A549 (cell line): ENCODE measurements around the gene DNAJC28. TPM values are rescaled to one million over a fixed set of nuclear protein-coding genes. Genes with fewer than 3 reads are reported as not detected.

Source experiments
- ATAC-seq, 2 experiments: fragments of 200-7000 bp in 1 of 2; fragments of >200 bp in 1 of 2; cut with Nextera tagmentation in 1 of 2; cut with Tn5 transposase in 1 of 2; 3 replicates each; pipeline versions ENCODE4 v1.8.0 to v1.9.1; 2018 to 2020; ENCODE audit warnings: mild to moderate bottlenecking in 1 of 2, moderate library complexity in 1 of 2
- CTCF ChIA-PET: fragments of 300-600 bp; sonication (Branson Sonifier 250); formaldehyde crosslinking; extraction: SDS; loops from one replicate; lab custom pipeline; 2021; ENCODE audit warnings: antibody characterized with exemption, inconsistent platforms; lab: Yijun Ruan, JAX
- POLR2A ChIA-PET: fragments of 350-600 bp; formaldehyde crosslinking; extraction: SDS; loops from one replicate; lab custom pipeline; 2021; ENCODE audit warnings: antibody characterized with exemption, inconsistent platforms; lab: Yijun Ruan, JAX
- DNase-seq, 2 experiments: peaks; one replicate each; pipeline versions ENCODE4 v3.0.0 to v3.0.0-alpha.2; 2011 to 2016; ENCODE audit warnings: low read depth in 1 of 2, low spot score in 1 of 2
- FAIRE-seq: peaks from 2 replicates; lab custom pipeline; 2011; peaks lifted over from hg19 to GRCh38; lab: Jason Lieb, UNC
- H3K27ac ChIP-seq, 2 experiments: fragments of >200 bp; sonication (Bioruptor Twin); formaldehyde crosslinking; 3 replicates each; pipeline ENCODE4 v1.5.1; 2016 to 2017
- H3K4me1 ChIP-seq: fragments of >200 bp; sonication (Bioruptor Twin); formaldehyde crosslinking; 3 replicates; pipeline ENCODE4 v1.6.1; 2016
- H3K4me2 ChIP-seq: fragments of >200 bp; sonication (Bioruptor Twin); formaldehyde crosslinking; 3 replicates; pipeline ENCODE4 v1.6.1; 2016
- H3K4me3 ChIP-seq: fragments of >200 bp; sonication (Bioruptor Twin); formaldehyde crosslinking; 3 replicates; pipeline ENCODE4 v1.5.1; 2016
- H3K9me3 ChIP-seq: fragments of >200 bp; sonication (Bioruptor Twin); formaldehyde crosslinking; 3 replicates; pipeline ENCODE4 v1.6.1; 2016
- BHLHE40 ChIP-seq: IDR thresholded peaks from 2 replicates; pipeline ENCODE4 v1.6.1; 2012; ENCODE audit warnings: low read depth, low read length, inconsistent platforms
- CBX2 ChIP-seq: fragments of 200-600 bp; sonication (generic); IDR thresholded peaks from 2 replicates; pipeline ENCODE4 v1.6.1; 2016; ENCODE audit warnings: low read depth, mild to moderate bottlenecking, borderline replicate concordance
- CBX8 ChIP-seq: fragments of 200-600 bp; sonication (generic); IDR thresholded peaks from 2 replicates; pipeline ENCODE4 v1.6.1; 2016
- CEBPB ChIP-seq, 2 experiments: fragments of >200 bp in 1 of 2; sonication (Bioruptor Twin) in 1 of 2; formaldehyde crosslinking in 1 of 2; IDR thresholded peaks; 2 replicates each; pipeline ENCODE4 v1.6.1; 2012 to 2016
- CHD2 ChIP-seq: fragments of 150-350 bp; IDR thresholded peaks from 2 replicates; pipeline ENCODE4 v1.6.1; 2014; ENCODE audit warnings: low read length; ENCODE audit not compliant: partially characterized antibody
- EHF ChIP-seq: fragments of 250-450 bp; sonication (Bioruptor Pico); IDR thresholded peaks from 2 replicates; pipeline ENCODE4 v1.5.0; 2020; ENCODE audit warnings: mild to moderate bottlenecking
- ESRRA ChIP-seq: fragments of 150-350 bp; IDR thresholded peaks from 2 replicates; pipeline ENCODE4 v1.6.1; 2014; ENCODE audit warnings: mild to moderate bottlenecking, low read length, borderline replicate concordance
- FOXS1 ChIP-seq: fragments of 250-450 bp; sonication (Bioruptor Pico); IDR thresholded peaks from 2 replicates; pipeline ENCODE4 v1.5.0; 2020; ENCODE audit warnings: mild to moderate bottlenecking, moderate library complexity
- GATA3 ChIP-seq: IDR thresholded peaks from 2 replicates; pipeline ENCODE4 v1.6.1; 2012; ENCODE audit warnings: borderline replicate concordance
- HDAC2 ChIP-seq: fragments of 200-600 bp; sonication (generic); IDR thresholded peaks from 2 replicates; pipeline ENCODE4 v1.6.1; 2016
- HOXA7 ChIP-seq: fragments of 250-450 bp; sonication (Bioruptor Pico); IDR thresholded peaks from 2 replicates; pipeline ENCODE4 v1.5.0; 2020; ENCODE audit warnings: mild to moderate bottlenecking, moderate library complexity
- HOXB13 ChIP-seq: fragments of 250-450 bp; sonication (Bioruptor Pico); IDR thresholded peaks from 2 replicates; pipeline ENCODE4 v1.5.0; 2020; ENCODE audit warnings: low read depth, mild to moderate bottlenecking, moderate library complexity
- JUN ChIP-seq, 2 experiments: fragments of >200 bp; sonication (Bioruptor Twin); formaldehyde crosslinking; IDR thresholded peaks; 2 replicates in 1 of 2; 3 replicates in 1 of 2; pipeline ENCODE4 v1.6.1; 2016 to 2017
- KDM5A ChIP-seq: fragments of 200-600 bp; sonication (generic); IDR thresholded peaks from 2 replicates; pipeline ENCODE4 v1.6.1; 2016; ENCODE audit warnings: antibody characterized with exemption, mild to moderate bottlenecking
- MAX ChIP-seq: IDR thresholded peaks from 2 replicates; pipeline ENCODE4 v1.6.1; 2012
- NFE2L2 ChIP-seq: fragments of 150-350 bp; conservative IDR thresholded peaks from 2 replicates; pipeline ENCODE4 v1.6.1; 2014; ENCODE audit warnings: low read length
- NR3C1 ChIP-seq: fragments of >200 bp; sonication (Bioruptor Twin); formaldehyde crosslinking; IDR thresholded peaks from 3 replicates; pipeline ENCODE4 v1.6.1; 2017
- POLR2A ChIP-seq: IDR thresholded peaks from 2 replicates; pipeline ENCODE4 v1.6.1; 2012; ENCODE audit warnings: mild to moderate bottlenecking, low read length
- POLR2AphosphoS2 ChIP-seq: conservative IDR thresholded peaks from 2 replicates; pipeline ENCODE4 v1.6.1; 2012; ENCODE audit warnings: low read length, improper control_type of control experiment, inconsistent platforms
- RNF2 ChIP-seq: fragments of 200-600 bp; sonication (generic); IDR thresholded peaks from 2 replicates; pipeline ENCODE4 v1.6.1; 2016; ENCODE audit warnings: low read depth, mild to moderate bottlenecking, antibody characterized with exemption, moderate library complexity, borderline replicate concordance
- TP53 ChIP-seq: fragments of 250-450 bp; sonication (Bioruptor Pico); IDR thresholded peaks from 2 replicates; pipeline ENCODE4 v1.5.0; 2021; ENCODE audit warnings: mild to moderate bottlenecking, moderate library complexity
- ZFP36 ChIP-seq: fragments of 450-650 bp; IDR thresholded peaks from 2 replicates; pipeline ENCODE4 v1.6.1; 2014; ENCODE audit warnings: borderline replicate concordance; ENCODE audit not compliant: partially characterized antibody
- WGBS: methylation state at CpG from one replicate; pipeline ENCODE4 v1.1.6; 2017; ENCODE audit errors: missing lambda C conversion rate; 5-methylcytosine and 5-hydroxymethylcytosine counted together
- polyA plus RNA-seq, 4 experiments: library from polyadenylated mRNA; depleted of rRNA in 3 of 4; stranded (reverse); fragments of >200 nt; fragmentation: RNase III in 1 of 4; extraction: RNeasy Plus Mini Kit Qiagen cat#74134 plus additional on column Dnase treatment in 1 of 4; gene quantifications; 2 replicates in 3 of 4; 3 replicates in 1 of 4; pipeline ENCODE4 v1.2.3, GENCODE V29; 2011 to 2017
- TF ChIP-seq, protein P1 (sequence below): fragments of >200 bp; sonication (Bioruptor Twin); formaldehyde crosslinking; IDR thresholded peaks from 3 replicates; pipeline ENCODE4 v1.6.1; 2016
- TF ChIP-seq, protein P2 (sequence below): fragments of 250-450 bp; sonication (Bioruptor Pico); IDR thresholded peaks from 2 replicates; pipeline ENCODE4 v1.5.0; 2020; ENCODE audit warnings: low read depth, mild to moderate bottlenecking, moderate library complexity
- TF ChIP-seq, protein P3 (sequence below): fragments of 250-450 bp; sonication (Bioruptor Pico); IDR thresholded peaks from 2 replicates; pipeline ENCODE4 v1.5.0; 2021; ENCODE audit warnings: mild to moderate bottlenecking, moderate library complexity, borderline replicate concordance
- TF ChIP-seq, protein P4 (sequence below): fragments of 450-650 bp; IDR thresholded peaks from 2 replicates; pipeline ENCODE4 v1.6.1; 2014; ENCODE audit warnings: antibody characterized with exemption
- TF ChIP-seq, protein P5 (sequence below): IDR thresholded peaks from 2 replicates; pipeline ENCODE4 v1.6.1; 2012; ENCODE audit warnings: low read depth, borderline replicate concordance

DNAJC28 gene
- polyA plus RNA-seq, 2 of the 4 experiments (the other 2 are of a cell fraction): 1.0 to 1.1 TPM

DNA sequence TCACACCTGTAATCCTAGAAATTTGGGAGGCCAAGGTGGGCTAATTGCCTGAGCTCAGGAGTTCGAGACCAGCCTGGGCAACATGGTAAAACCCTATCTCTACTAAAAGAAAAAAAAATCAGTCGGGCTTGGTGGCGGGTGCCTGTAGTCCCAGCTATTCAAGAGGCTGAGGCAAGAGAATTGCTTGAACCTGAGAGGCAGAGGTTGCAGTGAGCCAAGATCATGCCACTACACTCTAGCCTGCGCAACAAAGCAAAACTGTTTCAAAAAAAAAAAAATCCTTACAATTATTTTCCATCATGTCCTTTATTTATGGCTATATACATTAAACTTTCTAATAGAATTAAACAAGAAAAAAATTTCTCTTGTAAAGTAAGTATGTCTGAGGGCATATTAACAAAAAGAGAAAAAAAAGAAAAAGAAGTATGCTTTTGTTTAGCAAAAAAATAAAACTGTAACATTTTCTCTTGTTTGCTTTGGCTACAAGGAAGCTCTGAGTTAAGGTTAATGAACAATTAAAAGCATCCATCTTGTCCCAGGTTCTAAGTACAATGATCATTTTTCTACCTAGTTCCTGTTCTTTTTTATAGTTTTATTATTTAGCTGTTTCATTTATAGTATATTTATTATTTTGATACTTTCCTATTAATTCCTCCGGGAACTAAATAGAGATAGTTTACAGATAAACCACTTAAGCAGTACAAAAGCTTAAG is 29.8 kb downstream of the DNAJC28 start:
- FAIRE-seq (no peak), ATAC-seq (no peak)
- WGBS: 83% methylated on average over 5 of the region's 5 CpGs
- CTCF ChIA-PET: interaction anchor here (1.0 kb wide), 1 partner anchor 17 kb away, joined by 3 read pairs; no protein-coding TSS in a partner anchor
- H3K4me2 ChIP-seq: no peak overlapping the region
- no peak for TF ChIP-seq CEBPB (IDR thresholded peaks at IDR 0.05)
- TF ChIP-seq, protein P1, sequence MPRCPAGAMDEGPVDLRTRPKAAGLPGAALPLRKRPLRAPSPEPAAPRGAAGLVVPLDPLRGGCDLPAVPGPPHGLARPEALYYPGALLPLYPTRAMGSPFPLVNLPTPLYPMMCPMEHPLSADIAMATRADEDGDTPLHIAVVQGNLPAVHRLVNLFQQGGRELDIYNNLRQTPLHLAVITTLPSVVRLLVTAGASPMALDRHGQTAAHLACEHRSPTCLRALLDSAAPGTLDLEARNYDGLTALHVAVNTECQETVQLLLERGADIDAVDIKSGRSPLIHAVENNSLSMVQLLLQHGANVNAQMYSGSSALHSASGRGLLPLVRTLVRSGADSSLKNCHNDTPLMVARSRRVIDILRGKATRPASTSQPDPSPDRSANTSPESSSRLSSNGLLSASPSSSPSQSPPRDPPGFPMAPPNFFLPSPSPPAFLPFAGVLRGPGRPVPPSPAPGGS: no peak
- TF ChIP-seq RNF2: no peak
- TF ChIP-seq HDAC2: no peak
- TF ChIP-seq CBX8: no peak
- no peak for TF ChIP-seq NR3C1
- TF ChIP-seq, protein P2, sequence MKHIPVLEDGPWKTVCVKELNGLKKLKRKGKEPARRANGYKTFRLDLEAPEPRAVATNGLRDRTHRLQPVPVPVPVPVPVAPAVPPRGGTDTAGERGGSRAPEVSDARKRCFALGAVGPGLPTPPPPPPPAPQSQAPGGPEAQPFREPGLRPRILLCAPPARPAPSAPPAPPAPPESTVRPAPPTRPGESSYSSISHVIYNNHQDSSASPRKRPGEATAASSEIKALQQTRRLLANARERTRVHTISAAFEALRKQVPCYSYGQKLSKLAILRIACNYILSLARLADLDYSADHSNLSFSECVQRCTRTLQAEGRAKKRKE (CRISPR knock-in tag): no peak
- TF ChIP-seq ESRRA: no peak
- no peak for TF ChIP-seq POLR2A
- TF ChIP-seq POLR2AphosphoS2: no peak
- TF ChIP-seq MAX: no peak
- no peak for TF ChIP-seq TP53 (CRISPR knock-in tag)
- no peak for TF ChIP-seq FOXS1 (CRISPR knock-in tag)
- TF ChIP-seq, protein P3, sequence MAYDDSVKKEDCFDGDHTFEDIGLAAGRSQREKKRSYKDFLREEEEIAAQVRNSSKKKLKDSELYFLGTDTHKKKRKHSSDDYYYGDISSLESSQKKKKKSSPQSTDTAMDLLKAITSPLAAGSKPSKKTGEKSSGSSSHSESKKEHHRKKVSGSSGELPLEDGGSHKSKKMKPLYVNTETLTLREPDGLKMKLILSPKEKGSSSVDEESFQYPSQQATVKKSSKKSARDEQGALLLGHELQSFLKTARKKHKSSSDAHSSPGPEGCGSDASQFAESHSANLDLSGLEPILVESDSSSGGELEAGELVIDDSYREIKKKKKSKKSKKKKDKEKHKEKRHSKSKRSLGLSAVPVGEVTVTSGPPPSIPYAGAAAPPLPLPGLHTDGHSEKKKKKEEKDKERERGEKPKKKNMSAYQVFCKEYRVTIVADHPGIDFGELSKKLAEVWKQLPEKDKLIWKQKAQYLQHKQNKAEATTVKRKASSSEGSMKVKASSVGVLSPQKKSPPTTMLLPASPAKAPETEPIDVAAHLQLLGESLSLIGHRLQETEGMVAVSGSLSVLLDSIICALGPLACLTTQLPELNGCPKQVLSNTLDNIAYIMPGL (CRISPR knock-in tag): no peak
- TF ChIP-seq JUN (IDR thresholded peaks at IDR 0.05): no peak
- no peak for TF ChIP-seq EHF (CRISPR knock-in tag)
- TF ChIP-seq, protein P4, sequence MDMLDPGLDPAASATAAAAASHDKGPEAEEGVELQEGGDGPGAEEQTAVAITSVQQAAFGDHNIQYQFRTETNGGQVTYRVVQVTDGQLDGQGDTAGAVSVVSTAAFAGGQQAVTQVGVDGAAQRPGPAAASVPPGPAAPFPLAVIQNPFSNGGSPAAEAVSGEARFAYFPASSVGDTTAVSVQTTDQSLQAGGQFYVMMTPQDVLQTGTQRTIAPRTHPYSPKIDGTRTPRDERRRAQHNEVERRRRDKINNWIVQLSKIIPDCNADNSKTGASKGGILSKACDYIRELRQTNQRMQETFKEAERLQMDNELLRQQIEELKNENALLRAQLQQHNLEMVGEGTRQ: no peak
- TF ChIP-seq, all 56 proteins: peak for 0
- POLR2A ChIA-PET: no interaction called here
- no peak overlapping the region for H3K4me3 ChIP-seq
- no peak for DNase-seq
- no peak overlapping the region for H3K27ac ChIP-seq
- H3K4me1 ChIP-seq: no peaks in the 10 kb centered on the region
- H3K9me3 ChIP-seq: no peaks in the 10 kb centered on the region

- DNase-seq: no peak
- Histone ChIP-seq H3K9me3 (no peaks in the 10 kb centered on the region), H3K4me1 (no peaks in the 10 kb centered on the region), H3K27ac (no peak overlapping the region), H3K4me3 (no peak overlapping the region), H3K4me2 (no peak overlapping the region)
- ChIA-PET POLR2A (no interaction called here), CTCF (interaction anchor here (1.0 to 4.3 kb wide), 3 partner anchors 14 to 147 kb away, joined by 4 to 18 read pairs (median 7); partner anchors contain the start of gene TMEM50B)
- WGBS: 80% methylated on average over 3 of the region's 3 CpGs
- no peak for FAIRE-seq
- ATAC-seq: no peak
- TF ChIP-seq HOXB13 (CRISPR knock-in tag) (no peak), KDM5A (no peak), CBX2 (no peak), HOXA7 (CRISPR knock-in tag) (no peak), NR3C1 (no peak), BHLHE40 (no peak), CHD2 (no peak), GATA3 (no peak), ZFP36 (no peak), NFE2L2 (no peak), HDAC2 (no peak)
- TF ChIP-seq, protein P5, sequence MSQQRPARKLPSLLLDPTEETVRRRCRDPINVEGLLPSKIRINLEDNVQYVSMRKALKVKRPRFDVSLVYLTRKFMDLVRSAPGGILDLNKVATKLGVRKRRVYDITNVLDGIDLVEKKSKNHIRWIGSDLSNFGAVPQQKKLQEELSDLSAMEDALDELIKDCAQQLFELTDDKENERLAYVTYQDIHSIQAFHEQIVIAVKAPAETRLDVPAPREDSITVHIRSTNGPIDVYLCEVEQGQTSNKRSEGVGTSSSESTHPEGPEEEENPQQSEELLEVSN: no peak
- TF ChIP-seq, protein P3 (CRISPR knock-in tag): no peak
- TF ChIP-seq, protein P2 (CRISPR knock-in tag): no peak
Measured at GRCh38 chr21:33458861-33459260, 32.7 kb downstream of the DNAJC28 start.
